Measurements from ENCODE around the gene ABTB2.
A peak's percentile ranks its signal among the peaks of the same experiment; 100 is the strongest.

ABTB2 gene

GRCh38 chr11:34381775-34382174 is 24.0 kb upstream of the ABTB2 start:
- TF ChIP-seq CTCF (IDR thresholded peaks at IDR 0.05; ENCODE audit: control extremely low read depth, extremely low read depth, low read depth, missing control alignments), result no peak
- DNase-seq (ENCODE audit: extremely low spot score), result no peak
- ChIA-PET CTCF (interaction anchor here (1.4 kb wide), 1 partner anchor 22 kb away, joined by 3 read pairs; no protein-coding TSS in a partner anchor), POLR2A (no interaction called here)

GRCh38 chr11:34380696-34381095 is 22.9 kb upstream of the ABTB2 start:
- POLR2A ChIA-PET, result no interaction called here
- TF ChIP-seq CTCF (IDR thresholded peaks at IDR 0.05; ENCODE audit: control extremely low read depth, extremely low read depth, low read depth, missing control alignments), result no peak

GRCh38 chr11:34379539-34379938 is 21.7 kb upstream of the ABTB2 start:
- ChIA-PET CTCF (interaction anchor here (1.3 kb wide), 1 partner anchor 16 kb away, joined by 3 read pairs; no protein-coding TSS in a partner anchor), POLR2A (no interaction called here)
- TF ChIP-seq CTCF (IDR thresholded peaks at IDR 0.05; ENCODE audit: control extremely low read depth, extremely low read depth, low read depth, missing control alignments), result no peak
- DNase-seq (ENCODE audit: extremely low spot score), result no peak

More at GRCh38 chr11:34380696-34381095, 22.9 kb upstream of the ABTB2 start:
- no peak for DNase-seq (ENCODE audit: extremely low spot score)
- CTCF ChIA-PET, result interaction anchor here (1.3 kb wide), 1 partner anchor 15 kb away, joined by 3 read pairs; no protein-coding TSS in a partner anchor

- no peak for TF ChIP-seq CTCF (IDR thresholded peaks at IDR 0.05; ENCODE audit: control extremely low read depth, extremely low read depth, low read depth, missing control alignments)
- CTCF ChIA-PET, result no interaction called here
- POLR2A ChIA-PET, result no interaction called here
- no peak for DNase-seq (ENCODE audit: extremely low spot score)
Observed at GRCh38 chr11:34379079-34379478, 21.3 kb upstream of the ABTB2 start.

GRCh38 chr11:34373727-34374126 is 15.9 kb upstream of the ABTB2 start:
- POLR2A ChIA-PET, result no interaction called here
- CTCF ChIA-PET, result no interaction called here
- no peak for TF ChIP-seq CTCF (IDR thresholded peaks at IDR 0.05; ENCODE audit: control extremely low read depth, extremely low read depth, low read depth, missing control alignments)
- no peak for DNase-seq (ENCODE audit: extremely low spot score)

- ChIA-PET POLR2A (no interaction called here), CTCF (interaction anchor here (0.7 to 7.4 kb wide), 17 partner anchors 13 to 1025 kb away, joined by 3 to 51 read pairs (median 4); no protein-coding TSS in a partner anchor)
- peak; percentile 44 for TF ChIP-seq CTCF (IDR thresholded peaks at IDR 0.05; ENCODE audit: control extremely low read depth, extremely low read depth, low read depth, missing control alignments)
- peak; percentile 44 for DNase-seq (ENCODE audit: extremely low spot score)
Observed at GRCh38 chr11:34366522-34366921, 8.7 kb upstream of the ABTB2 start.
